Activated CD8-positive, alpha-beta memory T cell treated with anti-CD3 and anti-CD28 coated beads for 36 hours (primary cell): ENCODE measurements around the gene GAMT. TPM values are rescaled to one million over a fixed set of nuclear protein-coding genes. Genes with fewer than 3 reads are reported as not detected.

Source experiments
- CTCF ChIA-PET: fragments of 350-600 bp; sonication (Branson Sonifier 250); formaldehyde crosslinking; loops from one replicate; lab custom pipeline; 2021; ENCODE audit warnings: antibody characterized with exemption; lab: Charles Lee
- POLR2A ChIA-PET: fragments of 350-600 bp; sonication (Branson Sonifier 250); formaldehyde crosslinking; loops from one replicate; lab custom pipeline; 2021; ENCODE audit warnings: antibody characterized with exemption; lab: Charles Lee
- total RNA-seq, 2 experiments: library from RNA; stranded (reverse); gene quantifications; one replicate each; pipeline ENCODE4 v1.2.3, GENCODE V29; 2021

GAMT gene
- total RNA-seq, 2 experiments from 2014 or later = 29.3 to 30.8 TPM

GRCh38 chr19:1395194-1396018 lies 5.9 kb downstream of the GAMT start:
- ChIA-PET CTCF (no interaction called here), POLR2A (no interaction called here)

GRCh38 chr19:1394252-1395193 lies 6.8 kb downstream of the GAMT start:
- ChIA-PET POLR2A (no interaction called here), CTCF (no interaction called here)

GRCh38 chr19:1393841-1394240 lies 7.5 kb downstream of the GAMT start:
- ChIA-PET CTCF (no interaction called here), POLR2A (no interaction called here)

GRCh38 chr19:1392939-1393530 lies 8.3 kb downstream of the GAMT start:
- POLR2A ChIA-PET = no interaction called here
- CTCF ChIA-PET = no interaction called here

- POLR2A ChIA-PET = no interaction called here
- CTCF ChIA-PET = no interaction called here
Measured at GRCh38 chr19:1392407-1392806, 8.9 kb downstream of the GAMT start.

GRCh38 chr19:1390890-1391423 lies 10.4 kb downstream of the GAMT start:
- CTCF ChIA-PET = no interaction called here
- POLR2A ChIA-PET = no interaction called here

GRCh38 chr19:1389033-1389940 lies 12.1 kb downstream of the GAMT start:
- ChIA-PET POLR2A (no interaction called here), CTCF (no interaction called here)

GRCh38 chr19:1388637-1389026 lies 12.7 kb downstream of the GAMT start:
- CTCF ChIA-PET = no interaction called here

GRCh38 chr19:1387684-1388636 lies 13.4 kb downstream of the GAMT start:
- ChIA-PET CTCF (interaction anchor here (0.8 kb wide), 1 partner anchor 108 kb away, joined by 3 read pairs; no protein-coding TSS in a partner anchor), POLR2A (no interaction called here)

More at GRCh38 chr19:1388637-1389026, 12.7 kb downstream of the GAMT start:
- POLR2A ChIA-PET = no interaction called here

GRCh38 chr19:1386945-1387683 lies 14.2 kb downstream of the GAMT start:
- ChIA-PET CTCF (interaction anchor here (0.8 kb wide), 1 partner anchor 107 kb away, joined by 3 read pairs; no protein-coding TSS in a partner anchor), POLR2A (no interaction called here)

- POLR2A ChIA-PET = no interaction called here
- CTCF ChIA-PET = no interaction called here
Measured at GRCh38 chr19:1385816-1386215, 15.5 kb downstream of the GAMT start.

GRCh38 chr19:1384478-1385110 lies 16.7 kb downstream of the GAMT start:
- ChIA-PET POLR2A (no interaction called here), CTCF (no interaction called here)

GRCh38 chr19:1384085-1384462 lies 17.3 kb downstream of the GAMT start:
- POLR2A ChIA-PET = no interaction called here
- CTCF ChIA-PET = no interaction called here

GRCh38 chr19:1383312-1384084 lies 17.8 kb downstream of the GAMT start, which contains the start of gene NDUFS7:
NDUFS7 (plus strand) TSS chr19:1383907; CDS start chr19:1383927, 20 bp downstream.
- POLR2A ChIA-PET = interaction anchor here (0.7 to 1.1 kb wide), 2 partner anchors 19 to 301 kb away, joined by 3 to 4 read pairs; no protein-coding TSS in a partner anchor
- CTCF ChIA-PET = interaction anchor here (0.7 to 1.7 kb wide), 10 partner anchors 19 to 310 kb away, joined by 3 to 6 read pairs (median 3); partner anchors contain the start of gene ATP5F1D

GRCh38 chr19:1383017-1383311 lies 18.4 kb downstream of the GAMT start:
- POLR2A ChIA-PET = interaction anchor here (0.7 to 1.1 kb wide), 2 partner anchors 18 to 300 kb away, joined by 3 to 4 read pairs; no protein-coding TSS in a partner anchor
- CTCF ChIA-PET = interaction anchor here (0.7 to 1.7 kb wide), 11 partner anchors 19 to 899 kb away, joined by 3 to 6 read pairs (median 3); partner anchors contain the start of gene ATP5F1D
